SK-N-SH (cell line): Measurements from ENCODE around the gene AFP. TPM values are rescaled to one million over a fixed set of nuclear protein-coding genes. Genes with fewer than 3 reads are reported as not detected.

Experiments used
- CTCF ChIA-PET: fragments of 300-600, 350-600 bp; formaldehyde crosslinking; extraction: SDS; loops from one replicate; lab custom pipeline; 2021; lab: Yijun Ruan, JAX
- POLR2A ChIA-PET: fragments of 350-600 bp; sonication (Branson Sonifier 250); formaldehyde crosslinking; extraction: SDS; loops from one replicate; lab custom pipeline; 2020; ENCODE audit warnings: antibody characterized with exemption, inconsistent platforms; lab: Yijun Ruan, JAX
- DNase-seq: peaks from one replicate; pipeline ENCODE4 v3.0.0; 2012
- H2AFZ ChIP-seq: fragments of 200-600 bp; sonication (generic); 2 replicates; pipeline ENCODE4 v1.8.1; 2016; ENCODE audit warnings: antibody characterized with exemption, mild to moderate bottlenecking, low read depth
- H3F3A ChIP-seq: fragments of 200-600 bp; sonication (generic); replicated peaks from 2 replicates; pipeline ENCODE3; 2016; ENCODE audit warnings: antibody characterized with exemption, mild to moderate bottlenecking; ENCODE audit not compliant: insufficient read depth
- H3K27ac ChIP-seq, 2 experiments: fragments of 200-500 bp in 1 of 2; fragments of 200-600 bp in 1 of 2; sonication (Bioruptor generic) in 1 of 2; sonication (generic), shearing (Covaris generic) in 1 of 2; 2 replicates each; pipeline versions ENCODE4 v1.5.1 to v1.6.1; 2014 to 2016; ENCODE audit warnings: low read depth in 2 of 2, inconsistent platforms in 1 of 2, low read length in 1 of 2, mild to moderate bottlenecking in 1 of 2, mixed read lengths in 1 of 2
- H3K27me3 ChIP-seq: fragments of 200-600 bp; sonication (generic), shearing (Covaris generic); 2 replicates; pipeline ENCODE4 v1.6.1; 2016; ENCODE audit warnings: mixed run types; ENCODE audit not compliant: insufficient read depth
- H3K36me3 ChIP-seq, 2 experiments: fragments of 200-500 bp in 1 of 2; fragments of 200-600 bp in 1 of 2; sonication (Bioruptor generic) in 1 of 2; sonication (generic) in 1 of 2; replicated peaks in 1 of 2; 2 replicates each; pipeline versions ENCODE3 to v1.5.1; 2014 to 2016; ENCODE audit warnings: low read length in 1 of 2, mild to moderate bottlenecking in 1 of 2; ENCODE audit not compliant: insufficient read depth in 2 of 2, control insufficient read depth in 1 of 2
- H3K4me1 ChIP-seq, 2 experiments: fragments of 200-500 bp in 1 of 2; fragments of 200-600 bp in 1 of 2; sonication (Bioruptor generic) in 1 of 2; sonication (generic), shearing (Covaris generic) in 1 of 2; 2 replicates each; pipeline versions ENCODE4 v1.5.1 to v1.6.1; 2014 to 2016; ENCODE audit warnings: low read depth in 1 of 2, low read length in 1 of 2, mixed run types in 1 of 2; ENCODE audit not compliant: insufficient read depth in 2 of 2, control insufficient read depth in 1 of 2
- H3K4me2 ChIP-seq: fragments of 200-600 bp; sonication (generic), shearing (Covaris generic); 2 replicates; pipeline ENCODE4 v1.6.1; 2017; ENCODE audit warnings: mixed run types
- H3K4me3 ChIP-seq, 2 experiments: fragments of 200-500 bp in 1 of 2; fragments of 200-600 bp in 1 of 2; sonication (Bioruptor generic) in 1 of 2; sonication (generic), shearing (Covaris generic) in 1 of 2; 2 replicates each; pipeline versions ENCODE4 v1.5.1 to v1.8.1; 2014 to 2016; ENCODE audit warnings: low read depth in 2 of 2, inconsistent platforms in 1 of 2, low read length in 1 of 2, mild to moderate bottlenecking in 1 of 2, mixed read lengths in 1 of 2, moderate library complexity in 1 of 2
- H3K79me2 ChIP-seq: fragments of 200-600 bp; sonication (generic); 2 replicates; pipeline ENCODE4 v1.8.1; 2017; ENCODE audit warnings: mild to moderate bottlenecking; ENCODE audit not compliant: insufficient read depth
- H3K9ac ChIP-seq: fragments of 200-600 bp; sonication (generic); 2 replicates; pipeline ENCODE4 v1.6.1; 2017; ENCODE audit warnings: mixed run types
- H3K9me2 ChIP-seq: fragments of 200-600 bp; sonication (generic); 2 replicates; pipeline ENCODE4 v1.6.1; 2017; ENCODE audit warnings: mixed run types
- H3K9me3 ChIP-seq: fragments of 200-600 bp; sonication (generic); 2 replicates; pipeline ENCODE4 v1.6.1; 2017; ENCODE audit warnings: mixed run types, mild to moderate bottlenecking, moderate library complexity
- H4K20me1 ChIP-seq: fragments of 200-600 bp; sonication (generic); 2 replicates; pipeline ENCODE4 v1.6.1; 2017; ENCODE audit warnings: mild to moderate bottlenecking, mixed run types; ENCODE audit not compliant: insufficient read depth
- CTCF ChIP-seq: fragments of 200-600 bp; sonication (generic); IDR thresholded peaks from 2 replicates; pipeline ENCODE4 v1.6.1; 2017; ENCODE audit warnings: antibody characterized with exemption, mild to moderate bottlenecking, moderate library complexity
- FOXJ3 ChIP-seq: sonication (generic); formaldehyde crosslinking; IDR thresholded peaks from 2 replicates; pipeline ENCODE4 v1.5.1; 2020; ENCODE audit warnings: mild to moderate bottlenecking, missing genetic modification reagents
- JUND ChIP-seq: IDR thresholded peaks from 2 replicates; pipeline ENCODE4 v1.4.0; 2012
- MEF2A ChIP-seq: IDR thresholded peaks from 2 replicates; pipeline ENCODE4 v1.4.0; 2012; ENCODE audit warnings: low read depth, borderline replicate concordance
- NFIC ChIP-seq: IDR thresholded peaks from 2 replicates; pipeline ENCODE4 v1.4.0; 2012; ENCODE audit warnings: borderline replicate concordance
- NRF1 ChIP-seq: IDR thresholded peaks from 2 replicates; pipeline ENCODE4 v1.6.1; 2012; ENCODE audit warnings: low read depth, mild to moderate bottlenecking, low read length
- POLR2AphosphoS5 ChIP-seq: IDR thresholded peaks from 2 replicates; pipeline ENCODE4 v1.6.1; 2012; ENCODE audit warnings: low read depth, low read length
- RCOR1 ChIP-seq: fragments of 150-350 bp; IDR thresholded peaks from 2 replicates; pipeline ENCODE4 v1.6.1; 2017; ENCODE audit warnings: antibody characterized with exemption, low read length
- REST ChIP-seq: IDR thresholded peaks from 2 replicates; pipeline ENCODE4 v1.6.1; 2012; ENCODE audit warnings: mild to moderate bottlenecking, low read depth, low read length, moderate library complexity
- YY1 ChIP-seq: IDR thresholded peaks from 2 replicates; pipeline ENCODE4 v1.4.0; 2012; ENCODE audit warnings: low read depth, mild to moderate bottlenecking
- WGBS: methylation state at CpG from one replicate; pipeline ENCODE4 v1.1.6; 2017; ENCODE audit warnings: low lambda C conversion rate; 5-methylcytosine and 5-hydroxymethylcytosine counted together
- polyA plus RNA-seq, 3 experiments: library from polyadenylated mRNA; depleted of rRNA; stranded (reverse); fragments of >200 nt; gene quantifications; 2 replicates each; pipeline ENCODE4 v1.2.3, GENCODE V29; 2012
- TF ChIP-seq, protein P1 (sequence below): IDR thresholded peaks from 2 replicates; pipeline ENCODE4; 2012
- TF ChIP-seq, protein P2 (sequence below): IDR thresholded peaks from 2 replicates; pipeline ENCODE4 v1.4.0; 2012; ENCODE audit warnings: low read depth

Gene AFP
- polyA plus RNA-seq, 1 of the 3 experiments (the other 2 are of a cell fraction): 0.28 TPM

- Histone ChIP-seq H3K27ac (no peak overlapping the region), H3K9ac (no peak overlapping the region), H3K4me2 (no peak overlapping the region), H3K9me3 (no peaks in the 10 kb centered on the region), H3K4me3 (no peak overlapping the region), H3K4me1 (no peaks in the 10 kb centered on the region), H4K20me1 (no peaks in the 10 kb centered on the region), H2AFZ (no peak overlapping the region), H3K9me2 (no peaks in the 10 kb centered on the region), H3F3A (no peaks in the 10 kb centered on the region), H3K79me2 (no peaks in the 10 kb centered on the region), H3K36me3 (no peaks in the 10 kb centered on the region), H3K27me3 (peaks cover 14% of the 10 kb centered on the region; the same call in 1 of the 2 replicates)
- ChIA-PET POLR2A (no interaction called here), CTCF (no interaction called here)
- TF ChIP-seq, protein P1, sequence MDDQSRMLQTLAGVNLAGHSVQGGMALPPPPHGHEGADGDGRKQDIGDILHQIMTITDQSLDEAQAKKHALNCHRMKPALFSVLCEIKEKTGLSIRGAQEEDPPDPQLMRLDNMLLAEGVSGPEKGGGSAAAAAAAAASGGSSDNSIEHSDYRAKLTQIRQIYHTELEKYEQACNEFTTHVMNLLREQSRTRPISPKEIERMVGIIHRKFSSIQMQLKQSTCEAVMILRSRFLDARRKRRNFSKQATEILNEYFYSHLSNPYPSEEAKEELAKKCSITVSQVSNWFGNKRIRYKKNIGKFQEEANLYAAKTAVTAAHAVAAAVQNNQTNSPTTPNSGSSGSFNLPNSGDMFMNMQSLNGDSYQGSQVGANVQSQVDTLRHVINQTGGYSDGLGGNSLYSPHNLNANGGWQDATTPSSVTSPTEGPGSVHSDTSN: no peak
- TF ChIP-seq CTCF: no peak
- TF ChIP-seq POLR2AphosphoS5: no peak
- TF ChIP-seq, protein P2, sequence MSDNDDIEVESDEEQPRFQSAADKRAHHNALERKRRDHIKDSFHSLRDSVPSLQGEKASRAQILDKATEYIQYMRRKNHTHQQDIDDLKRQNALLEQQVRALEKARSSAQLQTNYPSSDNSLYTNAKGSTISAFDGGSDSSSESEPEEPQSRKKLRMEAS: no peak
- TF ChIP-seq JUND: no peak
- TF ChIP-seq FOXJ3 (CRISPR knock-in tag): no peak
- TF ChIP-seq NRF1: no peak
- no peak for TF ChIP-seq REST
- WGBS: 7% methylated on average over 8 of the region's 8 CpGs
- DNase-seq: no peak
Observed at GRCh38 chr4:73411731-73412414, 24.1 kb upstream of the AFP start.

- H3K9ac ChIP-seq: no peak overlapping the region
- no peak overlapping the region for H3K4me2 ChIP-seq
- ChIA-PET POLR2A (no interaction called here), CTCF (interaction anchor here (1.2 kb wide), 1 partner anchor 54 kb away, joined by 3 read pairs; no protein-coding TSS in a partner anchor)
- H3K27ac ChIP-seq: no peak overlapping the region
- H2AFZ ChIP-seq: no peak overlapping the region
- no peak overlapping the region for H3K4me3 ChIP-seq
- no peaks in the 10 kb centered on the region for H3F3A ChIP-seq
- peaks cover 14% of the 10 kb centered on the region; the same call in 1 of the 2 replicates for H3K27me3 ChIP-seq
- TF ChIP-seq NFIC (no peak), YY1 (no peak), MEF2A (no peak), RCOR1 (no peak)
- no peaks in the 10 kb centered on the region for H3K9me2 ChIP-seq
- no peak for DNase-seq
- no peaks in the 10 kb centered on the region for H4K20me1 ChIP-seq
- WGBS: 8% methylated on average over 4 of the region's 4 CpGs
- no peaks in the 10 kb centered on the region for H3K4me1 ChIP-seq
- no peaks in the 10 kb centered on the region for H3K36me3 ChIP-seq
- no peaks in the 10 kb centered on the region for H3K79me2 ChIP-seq
- H3K9me3 ChIP-seq: no peaks in the 10 kb centered on the region
Observed at GRCh38 chr4:73413294-73413755, 22.7 kb upstream of the AFP start.
